ENCODE measurements around the gene SEBOX.

SEBOX gene

GRCh38 chr17:28338056-28338768, 26.8 kb downstream of the SEBOX start:
- no peak for DNase-seq

GRCh38 chr17:28335959-28336871, 28.8 kb downstream of the SEBOX start:
- DNase-seq: no peak

- DNase-seq: peak; percentile 97
These were observed 29.6 kb downstream of the SEBOX start, which contains the start of the genes IFT20 and TNFAIP1 for GRCh38 chr17:28335201-28335958. IFT20 (minus strand) TSS chr17:28335472; CDS start chr17:28331985, 3,487 bp downstream. TNFAIP1 (plus strand) TSS chr17:28335761; CDS start chr17:28339522, 3,761 bp downstream.

- DNase-seq: no peak
These were observed 30.3 kb downstream of the SEBOX start for GRCh38 chr17:28334666-28335200.

GRCh38 chr17:28334171-28334570, 30.8 kb downstream of the SEBOX start:
- DNase-seq: no peak

- no peak for DNase-seq
These were observed 31.8 kb downstream of the SEBOX start for GRCh38 chr17:28333083-28333746.

- DNase-seq: no peak
These were observed 33.0 kb downstream of the SEBOX start for GRCh38 chr17:28331891-28332420.

GRCh38 chr17:28330671-28331070, 34.3 kb downstream of the SEBOX start:
- no peak for DNase-seq

- DNase-seq: no peak
These were observed 36.7 kb downstream of the SEBOX start for GRCh38 chr17:28328325-28328724.

GRCh38 chr17:28327709-28328108, 37.3 kb downstream of the SEBOX start:
- no peak for DNase-seq

- DNase-seq: no peak
These were observed 37.9 kb downstream of the SEBOX start for GRCh38 chr17:28327031-28327607.

- DNase-seq: no peak
These were observed 38.9 kb downstream of the SEBOX start for GRCh38 chr17:28326114-28326513.

- no peak for DNase-seq
These were observed 39.8 kb downstream of the SEBOX start for GRCh38 chr17:28325211-28325610.

GRCh38 chr17:28324781-28325180, 40.2 kb downstream of the SEBOX start:
- no peak for DNase-seq

- no peak for DNase-seq
These were observed 40.7 kb downstream of the SEBOX start for GRCh38 chr17:28324267-28324745.

- no peak for DNase-seq
These were observed 44.6 kb downstream of the SEBOX start for GRCh38 chr17:28320215-28321061.

GRCh38 chr17:28319598-28319935, 45.4 kb downstream of the SEBOX start:
- no peak for DNase-seq

GRCh38 chr17:28318759-28319597, 46.0 kb downstream of the SEBOX start, which contains the start of gene TMEM97:
TMEM97 (plus strand) TSS chr17:28319200; CDS start chr17:28319240, 40 bp downstream.
- DNase-seq: peak; percentile 88
